HL-60 (cell line): ENCODE results near the gene SOAT2.

Experiments used
- DNase-seq, 2 experiments: peaks; one replicate each; pipeline ENCODE4 v3.0.0-alpha.2; 2010 to 2020; ENCODE audit warnings: low read depth in 1 of 2, low spot score in 1 of 2
- H3K27ac ChIP-seq: fragments of 250-450 bp; sonication (Bioruptor Pico); replicated peaks from 2 replicates; pipeline ENCODE4 v1.5.1; 2020; ENCODE audit warnings: mild to moderate bottlenecking, moderate library complexity
- H3K27me3 ChIP-seq: fragments of 250-450 bp; sonication (Bioruptor Pico); 2 replicates; pipeline ENCODE4 v1.5.1; 2021; ENCODE audit warnings: mild to moderate bottlenecking, moderate library complexity; ENCODE audit not compliant: insufficient read depth, poor library complexity, severe bottlenecking
- H3K4me3 ChIP-seq: replicated peaks from 2 replicates; pipeline ENCODE4 v1.5.1; 2011; ENCODE audit warnings: mild to moderate bottlenecking, control low read depth, low read length; ENCODE audit not compliant: insufficient read depth
- CTCF ChIP-seq: IDR thresholded peaks from one replicate; pipeline ENCODE4 v1.5.1; 2011; ENCODE audit warnings: low read length, control low read depth, inconsistent platforms; ENCODE audit not compliant: insufficient read depth
- GABPA ChIP-seq: IDR thresholded peaks from 2 replicates; pipeline ENCODE4 v1.6.1; 2012; ENCODE audit warnings: low read depth
- POLR2AphosphoS5 ChIP-seq: IDR thresholded peaks from 2 replicates; pipeline ENCODE4 v1.6.1; 2012; ENCODE audit warnings: low read depth
- REST ChIP-seq: IDR thresholded peaks from 2 replicates; pipeline ENCODE4 v1.6.1; 2012; ENCODE audit warnings: low read depth; ENCODE audit not compliant: insufficient replicate concordance
- SPI1 ChIP-seq: IDR thresholded peaks from 2 replicates; pipeline ENCODE4 v1.6.1; 2012; ENCODE audit warnings: low read depth, mild to moderate bottlenecking, borderline replicate concordance

SOAT2 gene

GRCh38 chr12:53065470-53065869 lies 37.8 kb upstream of the SOAT2 start:
- TF ChIP-seq POLR2AphosphoS5 (no peak), SPI1 (no peak), CTCF (no peak)
- H3K27ac ChIP-seq = no peak overlapping the region
- DNase-seq = no peak
- peaks cover 6% of the 10 kb centered on the region for H3K27me3 ChIP-seq
- H3K4me3 ChIP-seq = no peak overlapping the region

GRCh38 chr12:53065975-53066931 lies 37.0 kb upstream of the SOAT2 start:
- TF ChIP-seq SPI1 (peak; percentile 4; the same call in 1 of the 2 replicates), POLR2AphosphoS5 (no peak), GABPA (no peak), REST (no peak), CTCF (peak; percentile 72)
- Histone ChIP-seq H3K27me3 (no peaks in the 10 kb centered on the region), H3K27ac (no peak overlapping the region), H3K4me3 (no peak overlapping the region)
- DNase-seq = peak; percentile 42 to 54

- Histone ChIP-seq H3K27ac (no peak overlapping the region), H3K4me3 (no peak overlapping the region), H3K27me3 (no peaks in the 10 kb centered on the region)
- DNase-seq = no peak
- TF ChIP-seq REST = no peak
Observed at GRCh38 chr12:53067074-53067992, 36.0 kb upstream of the SOAT2 start.
